Measurements from ENCODE around the gene DDRGK1. TPM values are rescaled to one million over a fixed set of nuclear protein-coding genes. Genes with fewer than 3 reads are reported as not detected.

Gene DDRGK1
- total and polyA plus RNA-seq, 2 of the 8 experiments (the other 6 are each of a cell fraction or from before 2014, with no cell fraction given): 29.4 to 42.0 TPM

DNA sequence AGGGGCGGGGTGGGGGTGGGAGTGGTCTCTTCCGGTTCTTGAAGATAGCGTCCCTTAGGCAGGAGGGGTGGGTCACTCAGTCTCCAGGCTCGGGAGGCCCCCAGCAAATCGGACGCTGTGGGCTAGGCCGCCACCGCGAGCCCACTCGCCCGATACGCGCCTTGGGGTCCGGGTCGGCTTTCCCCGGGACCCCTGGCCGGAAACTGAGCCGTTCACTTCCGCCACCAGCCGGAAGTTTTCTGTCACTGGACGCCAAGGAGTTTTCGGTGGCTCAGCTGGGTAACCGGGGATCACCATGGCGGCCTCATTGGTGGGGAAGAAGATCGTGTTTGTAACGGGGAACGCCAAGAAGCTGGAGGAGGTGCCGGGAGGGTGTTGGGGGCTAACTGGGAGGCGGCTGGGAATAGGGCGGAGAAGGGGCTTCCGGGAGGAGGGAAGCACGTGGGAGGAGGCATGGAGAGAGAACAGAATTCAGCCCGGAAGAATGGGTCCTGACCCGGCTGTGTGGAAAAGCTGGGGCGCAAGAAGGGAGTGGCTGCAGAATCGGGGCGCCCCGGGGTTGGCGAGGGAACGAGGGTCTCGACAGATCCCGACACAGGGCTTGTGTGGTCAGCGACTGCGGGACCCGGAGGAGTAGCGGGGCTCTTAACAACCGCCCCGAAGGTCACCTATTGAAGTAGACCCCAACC, 4.9 kb upstream of the DDRGK1 start, which contains the start of gene ITPA:
Gene ITPA, plus strand, starts transcription at position 242 of the 689 bp plus-strand sequence. Its CDS starts 54 bp downstream, at position 296.
- no peak for FAIRE-seq
- TF ChIP-seq SIRT6 (IDR thresholded peaks at IDR 0.05; ENCODE audit: low read length) (no peak), KDM4A (IDR thresholded peaks at IDR 0.05; ENCODE audit: low read depth, low read length, severe bottlenecking) (peak; percentile 96), CREB1 (IDR thresholded peaks at IDR 0.05) (no peak)

More for the DNA sequence above, 4.9 kb upstream of the DDRGK1 start, which contains the start of gene ITPA:
- H3K4me3 ChIP-seq (ENCODE audit: extremely low read depth in 1 of 4, insufficient read depth in 2 of 4, low read depth in 3 of 4, low read length in 4 of 4): peak within 1 kb of the TSS; percentile 90 to 96 (median 94)
- peak within 1 kb of the TSS; percentile 94 to 97 for H3K4me2 ChIP-seq (ENCODE audit: insufficient read depth in 1 of 2, low read depth in 2 of 2, low read length in 2 of 2)
- peak within 1 kb of the TSS; percentile 27 for H3K4ac ChIP-seq (replicated peaks; ENCODE audit: insufficient read length, low read depth, low read length)
- H3K23ac ChIP-seq (ENCODE audit: insufficient read length): no peak within 1 kb of the TSS
- H2BK120ac ChIP-seq (replicated peaks; ENCODE audit: low read depth, low read length): no peak within 1 kb of the TSS
- peaks cover 4 to 22% of the 10 kb centered on the region in 2 experiments; a peak in 3 of 4 replicates for H3K79me2 ChIP-seq (ENCODE audit: control insufficient read depth in 1 of 2, insufficient read depth in 2 of 2, low read length in 2 of 2)
- ChIA-PET CTCF (ENCODE audit: partially characterized antibody) (interaction anchor here (0.9 to 2.2 kb wide), 4 partner anchors 9 to 56 kb away, joined by 3 to 6 read pairs (median 4); no protein-coding TSS in a partner anchor), POLR2A (ENCODE audit: partially characterized antibody) (interaction anchor here (0.6 to 3.6 kb wide), 12 partner anchors 9 to 164 kb away, joined by 3 to 14 read pairs (median 4); partner anchors contain the start of genes FASTKD5, LZTS3, MRPS26 and SLC4A11)
- H4K8ac ChIP-seq (ENCODE audit: extremely low read depth, insufficient read depth, low read length): 0 out of 2 replicates have a peak within 1 kb of the TSS, but pooled peaks have one; percentile 20
- peak within 1 kb of the TSS; percentile 33 for H3K56ac ChIP-seq (replicated peaks; ENCODE audit: insufficient read length, low read depth, low read length)
- H3K4me1 ChIP-seq (replicated peaks in 1 of 4; ENCODE audit: control insufficient read depth in 3 of 4, insufficient read depth in 4 of 4, low read length in 3 of 4): peaks cover 0 to 9% (median 1%) of the 10 kb centered on the region in 4 experiments; a peak in 4 of 7 replicates
- H4K20me1 ChIP-seq (replicated peaks in 1 of 2; ENCODE audit: control insufficient read depth in 1 of 2, insufficient read depth in 2 of 2, low read length in 2 of 2): peaks cover 0 to 2% of the 10 kb centered on the region in 2 experiments
- peaks cover 12% of the 10 kb centered on the region for H3K23me2 ChIP-seq (ENCODE audit: low read depth, low read length)
- no peaks in the 10 kb centered on the region for H3K27me3 ChIP-seq (replicated peaks in 1 of 4; ENCODE audit: control insufficient read depth in 3 of 4, extremely low read depth in 1 of 4, insufficient read depth in 3 of 4, low read length in 3 of 4)
- peak in 1 of 2 experiments; percentile 77 for DNase-seq (ENCODE audit: low read depth in 1 of 2, low spot score in 2 of 2)
- peak within 1 kb of the TSS; percentile 75; the same call in 1 of the 2 replicates for H2AK5ac ChIP-seq (ENCODE audit: low read depth, low read length)
- peak within 1 kb of the TSS; percentile 82 for H4K5ac ChIP-seq (ENCODE audit: insufficient read length, low read depth, low read length)
- peak within 1 kb of the TSS; percentile 72; the same call in 1 of the 2 replicates for H2BK5ac ChIP-seq (ENCODE audit: low read depth, low read length)
- no peaks in the 10 kb centered on the region for H3K9me3 ChIP-seq (ENCODE audit: insufficient read depth in 2 of 2, low read depth in 1 of 2, low read length in 1 of 2)
- H3K27ac ChIP-seq (ENCODE audit: low read depth, low read length): peak within 1 kb of the TSS; percentile 23; the same call in 1 of the 2 replicates
- peak within 1 kb of the TSS; percentile 73; the same call in 1 of the 2 replicates for H2AFZ ChIP-seq (ENCODE audit: low read length)
- H3K9ac ChIP-seq (replicated peaks in 1 of 4; ENCODE audit: extremely low read depth in 1 of 4, low read depth in 3 of 4, low read length in 3 of 4): peak within 1 kb of the TSS; percentile 35 to 90 (median 56)
- no peak within 1 kb of the TSS; the same call in 1 of the 2 replicates for H2BK15ac ChIP-seq (ENCODE audit: low read length)
- H3K36me3 ChIP-seq (ENCODE audit: control insufficient read depth in 2 of 4, insufficient read depth in 4 of 4, low read length in 3 of 4): peaks cover 4 to 12% (median 8%) of the 10 kb centered on the region in 4 experiments; a peak in 7 of 8 replicates
- no peak within 1 kb of the TSS; the same call in 1 of the 2 replicates for H2BK12ac ChIP-seq (ENCODE audit: low read depth, low read length)
- H4K91ac ChIP-seq (replicated peaks; ENCODE audit: insufficient read length, low read length): peak within 1 kb of the TSS; percentile 30
- H3K79me1 ChIP-seq (ENCODE audit: low read depth, low read length): peaks cover 13% of the 10 kb centered on the region
- peak within 1 kb of the TSS; percentile 43 for H3K18ac ChIP-seq (ENCODE audit: extremely low read depth, low read length)
- H2BK20ac ChIP-seq (ENCODE audit: low read length): no peak within 1 kb of the TSS
- 1% methylated on average over 40 of the region's 48 CpGs; no CpG with 5 or more reads in 1 of the 2 experiments for WGBS, 2 experiments (ENCODE audit: extremely low coverage in 1 of 2, insufficient coverage in 1 of 2, insufficient read length in 1 of 2, insufficient replicate concordance in 2 of 2, low coverage in 1 of 2, low lambda C conversion rate in 2 of 2, missing lambda C conversion rate in 1 of 2)
- no peak within 1 kb of the TSS for H3K14ac ChIP-seq (ENCODE audit: insufficient read length)
